ENCODE measurements around the gene RASSF9.

Gene RASSF9

DNA sequence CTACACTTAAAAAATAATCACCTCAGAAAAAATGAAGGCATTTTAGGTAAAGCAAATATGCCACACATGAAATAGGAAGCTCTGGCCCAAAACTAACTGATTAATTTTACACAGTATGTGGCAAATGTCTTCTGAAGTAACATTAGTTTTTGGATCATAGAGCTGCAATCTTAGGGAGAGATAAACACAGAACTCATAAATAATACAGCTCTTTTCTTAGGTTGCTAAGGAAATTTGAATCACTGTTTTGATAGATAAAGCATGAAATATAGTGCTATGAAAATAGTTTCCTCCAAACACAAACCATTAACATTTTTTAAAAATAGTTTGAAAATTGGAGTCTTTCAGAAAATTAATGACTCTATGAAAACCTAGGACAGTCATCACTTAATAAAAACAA lies 15.0 kb downstream of the RASSF9 start:
- no peak for DNase-seq (ENCODE audit: low spot score)

DNA sequence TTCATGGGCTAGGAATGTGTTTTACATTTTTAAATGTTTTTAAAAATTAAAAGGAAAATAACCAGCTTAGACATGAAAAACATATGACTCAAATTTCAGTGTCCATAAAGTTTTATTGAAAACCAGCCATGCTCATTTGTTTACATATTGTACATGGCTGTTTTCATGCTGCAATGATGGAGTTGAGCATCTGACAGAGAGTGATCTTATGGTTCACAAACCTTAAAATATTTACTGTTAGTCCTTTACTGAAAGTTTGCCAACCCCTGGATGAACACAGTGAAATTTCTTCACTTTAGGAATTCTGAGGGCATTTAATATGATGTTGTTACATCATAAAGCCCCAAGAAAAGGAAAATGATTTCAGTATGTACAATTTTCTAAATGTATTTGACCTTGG lies 16.1 kb downstream of the RASSF9 start:
- DNase-seq (ENCODE audit: low spot score): no peak

DNA sequence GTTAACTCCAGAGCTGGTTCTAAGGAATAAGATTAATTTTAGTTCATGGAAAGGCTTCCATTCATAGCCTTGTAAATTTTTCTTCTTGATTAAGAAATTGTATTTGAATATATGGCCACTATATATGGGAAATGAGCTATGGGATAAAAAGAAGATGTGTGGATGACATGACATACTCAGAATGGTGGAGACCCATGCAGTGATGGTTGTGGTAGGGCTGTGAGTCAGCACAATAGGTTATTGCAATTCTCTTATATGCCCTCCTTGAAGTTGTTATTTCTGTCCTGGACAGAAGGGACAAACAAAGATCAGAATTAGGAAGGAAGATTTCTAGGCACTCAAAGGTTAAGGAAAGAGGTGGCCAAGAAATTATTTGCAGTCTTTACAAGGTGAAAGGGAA lies 21.5 kb downstream of the RASSF9 start:
- no peak for DNase-seq (ENCODE audit: low spot score)

DNA sequence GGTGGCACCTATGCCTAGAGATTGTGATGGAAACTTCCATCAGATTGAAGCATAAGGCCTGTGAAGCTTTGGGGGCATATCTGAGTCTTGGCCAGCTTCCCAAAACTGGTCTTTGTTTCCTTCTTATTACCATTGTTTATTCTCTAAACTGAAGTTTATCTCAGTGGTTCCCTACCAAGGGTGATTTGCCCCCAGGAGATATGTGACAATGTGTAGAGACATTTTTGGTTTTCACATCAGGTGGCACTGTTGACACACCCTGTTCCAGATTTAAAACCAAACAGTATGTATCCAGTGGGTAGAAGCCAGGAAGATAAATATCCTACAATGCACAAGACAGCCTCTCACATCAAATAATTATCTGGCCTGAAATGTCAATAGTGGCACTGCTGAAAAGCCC lies 22.1 kb downstream of the RASSF9 start:
- DNase-seq (ENCODE audit: low spot score): no peak

DNA sequence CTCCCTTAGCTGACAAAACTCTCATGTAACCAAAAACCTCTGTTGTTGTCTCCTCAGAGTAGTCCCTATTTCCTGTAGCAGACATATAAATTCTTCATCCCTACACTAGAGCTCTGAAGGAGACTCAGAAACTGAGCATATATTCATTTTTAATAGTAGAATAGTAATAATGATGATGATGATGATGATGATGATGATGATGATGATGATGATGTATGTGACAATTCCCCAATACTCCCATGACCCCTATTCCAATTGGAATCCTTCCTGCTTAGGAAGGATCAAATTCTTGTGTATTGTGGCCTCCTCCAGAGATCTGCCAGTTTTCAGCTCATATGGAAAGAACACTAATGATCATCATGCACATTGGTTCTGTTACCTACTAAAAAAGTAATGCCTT lies 26.7 kb downstream of the RASSF9 start:
- DNase-seq (ENCODE audit: low spot score): no peak

DNA sequence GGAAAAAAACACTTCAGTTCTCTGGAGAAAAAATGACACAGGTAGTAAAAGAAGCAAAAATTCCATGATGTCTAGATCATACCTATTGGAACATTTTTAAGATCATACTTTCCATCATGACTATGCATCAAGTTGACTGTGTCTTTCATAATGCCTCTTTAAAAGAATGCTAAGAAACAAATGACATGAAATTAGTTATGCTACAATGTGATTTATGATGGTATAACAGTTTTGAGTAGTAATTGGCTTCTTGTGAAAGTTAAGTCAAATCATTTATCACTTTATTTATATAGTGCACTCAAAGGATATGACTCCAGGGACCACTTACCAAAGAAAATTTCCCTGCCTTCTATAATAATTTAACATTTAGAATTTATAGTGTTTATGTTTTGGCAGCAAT lies 28.5 kb downstream of the RASSF9 start:
- no peak for DNase-seq (ENCODE audit: low spot score)

DNA sequence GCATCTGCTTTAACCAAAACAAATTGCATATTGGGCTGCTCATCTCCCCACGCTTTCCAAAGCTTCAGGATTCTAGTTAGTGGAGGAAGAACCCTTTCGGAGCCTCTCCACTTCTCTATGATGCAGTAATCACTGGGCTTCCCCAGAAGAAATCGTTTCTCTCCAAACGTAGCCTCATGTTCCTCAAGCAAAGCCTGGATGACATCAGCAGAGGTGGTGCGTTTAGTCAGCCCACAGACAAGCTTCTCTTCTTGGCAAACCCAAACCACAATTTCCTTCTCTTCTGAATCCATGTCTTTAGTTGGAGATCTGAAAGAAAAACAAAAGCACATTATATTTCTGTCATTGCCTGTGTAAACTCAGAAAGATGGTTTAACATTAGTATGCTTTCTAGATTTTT lies 30.6 kb downstream of the RASSF9 start:
- DNase-seq (ENCODE audit: low spot score): no peak

DNA sequence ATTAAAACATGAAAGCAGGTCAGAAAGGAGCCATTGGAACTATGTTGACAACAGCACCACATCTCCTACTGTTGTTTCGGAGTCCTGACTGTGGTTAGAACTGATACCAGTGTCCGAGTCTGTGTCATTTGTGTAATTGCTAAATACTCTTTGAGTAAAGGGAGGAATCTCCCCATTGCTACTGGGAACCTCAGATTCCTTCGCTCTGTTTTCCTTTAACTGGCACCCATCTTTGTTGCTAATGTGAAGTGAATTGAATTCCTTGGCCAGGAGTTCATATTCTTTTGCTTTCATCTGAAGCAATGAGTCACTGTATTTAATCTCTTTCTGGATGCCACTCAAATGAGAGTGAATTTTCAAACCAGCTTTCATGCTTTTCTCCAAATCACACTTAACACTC lies 31.5 kb downstream of the RASSF9 start:
- DNase-seq (ENCODE audit: low spot score): peak; percentile 20

DNA sequence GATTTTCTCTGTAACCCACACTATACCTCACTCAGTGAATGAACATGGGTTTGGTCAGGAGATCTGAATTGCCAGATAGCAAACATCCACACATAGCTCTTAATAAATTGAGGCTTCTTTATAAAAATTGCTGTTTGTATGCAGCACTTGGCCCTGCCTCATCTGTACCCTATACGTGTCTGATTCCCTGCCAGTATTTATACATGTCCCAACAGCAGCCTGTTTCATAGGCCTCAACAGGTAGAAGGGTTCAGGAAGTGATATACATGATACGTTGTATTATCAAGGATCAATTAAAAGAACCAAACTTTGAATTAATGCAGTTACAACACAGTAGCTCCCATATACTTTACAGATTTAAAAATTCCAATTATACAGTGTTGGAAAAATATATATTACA lies 32.3 kb downstream of the RASSF9 start:
- DNase-seq (ENCODE audit: low spot score): no peak

DNA sequence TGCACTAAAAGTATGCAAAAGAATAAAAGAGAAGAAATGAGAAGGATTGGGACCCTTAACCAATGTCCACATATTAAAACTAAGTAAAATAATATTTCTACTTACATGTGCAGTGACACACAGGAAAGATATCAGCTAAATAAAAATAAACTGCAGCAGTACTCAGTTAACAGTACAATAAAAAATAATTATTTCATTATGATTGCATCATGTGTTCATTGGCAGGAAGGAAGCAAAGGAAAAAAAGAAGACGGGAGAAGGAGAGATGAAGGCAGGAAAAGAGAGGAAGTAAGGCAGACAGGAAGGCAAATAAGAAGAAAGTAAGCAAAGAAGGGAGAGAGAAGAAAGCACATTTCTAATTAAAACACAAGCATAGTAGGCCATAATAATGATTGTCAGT lies 33.0 kb downstream of the RASSF9 start:
- no peak for DNase-seq (ENCODE audit: low spot score)

DNA sequence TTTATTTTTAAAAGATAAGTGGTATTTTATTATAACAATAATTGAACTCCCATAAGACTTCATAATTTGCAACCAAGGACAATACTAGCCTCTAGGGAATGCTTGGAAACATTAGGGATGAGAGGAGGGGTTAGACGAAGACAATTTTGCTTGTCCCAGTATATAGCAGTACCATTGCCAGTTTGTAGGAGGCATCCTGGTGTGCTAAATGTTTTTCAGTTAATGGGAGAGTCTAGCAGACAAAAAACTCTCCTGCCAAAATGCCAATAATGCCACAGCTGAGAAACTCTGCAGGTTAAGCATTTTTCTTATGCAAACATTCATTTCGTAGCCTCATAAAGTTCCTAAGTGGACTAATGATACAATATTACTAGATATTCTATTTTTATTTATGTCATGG lies 38.1 kb downstream of the RASSF9 start:
- no peak for DNase-seq (ENCODE audit: low spot score)

DNA sequence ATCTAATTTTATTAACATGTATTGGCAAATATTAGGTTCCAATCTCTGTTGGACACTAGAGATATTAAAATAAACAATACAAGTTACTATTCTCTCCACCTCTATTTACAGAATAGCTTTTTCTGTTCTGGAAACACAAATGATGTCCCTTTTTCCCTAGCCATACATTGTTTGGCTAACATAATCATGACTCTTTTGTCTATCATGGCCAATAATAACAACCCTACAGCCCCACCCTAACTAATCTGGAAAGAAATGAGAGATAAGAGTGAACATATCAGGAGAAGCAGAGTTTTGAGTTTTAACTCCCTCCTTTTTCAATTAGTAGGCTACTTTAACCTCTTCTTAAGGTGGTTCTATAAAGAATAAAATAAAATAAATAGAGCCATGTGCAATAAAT lies 40.2 kb downstream of the RASSF9 start:
- no peak for DNase-seq (ENCODE audit: low spot score)

DNA sequence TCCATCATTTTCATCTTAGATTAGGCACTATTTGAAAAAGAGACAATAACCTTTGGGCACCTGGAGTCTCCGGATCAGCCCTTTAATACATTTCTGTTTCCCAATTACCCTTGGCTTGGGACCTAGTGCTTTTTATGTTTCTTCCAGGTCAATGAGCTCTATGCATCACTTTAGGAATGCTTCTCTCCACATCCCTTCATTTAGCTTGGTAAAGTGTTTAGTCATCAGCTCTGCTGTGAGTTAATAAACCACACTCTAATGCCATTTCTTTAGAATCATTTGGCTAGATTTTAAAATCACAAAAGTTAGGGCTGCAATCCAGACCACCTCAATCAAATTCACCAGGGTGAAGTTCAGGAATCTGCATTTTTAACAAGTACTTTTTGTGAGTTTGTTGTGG lies 41.7 kb downstream of the RASSF9 start:
- no peak for DNase-seq (ENCODE audit: low spot score)

DNA sequence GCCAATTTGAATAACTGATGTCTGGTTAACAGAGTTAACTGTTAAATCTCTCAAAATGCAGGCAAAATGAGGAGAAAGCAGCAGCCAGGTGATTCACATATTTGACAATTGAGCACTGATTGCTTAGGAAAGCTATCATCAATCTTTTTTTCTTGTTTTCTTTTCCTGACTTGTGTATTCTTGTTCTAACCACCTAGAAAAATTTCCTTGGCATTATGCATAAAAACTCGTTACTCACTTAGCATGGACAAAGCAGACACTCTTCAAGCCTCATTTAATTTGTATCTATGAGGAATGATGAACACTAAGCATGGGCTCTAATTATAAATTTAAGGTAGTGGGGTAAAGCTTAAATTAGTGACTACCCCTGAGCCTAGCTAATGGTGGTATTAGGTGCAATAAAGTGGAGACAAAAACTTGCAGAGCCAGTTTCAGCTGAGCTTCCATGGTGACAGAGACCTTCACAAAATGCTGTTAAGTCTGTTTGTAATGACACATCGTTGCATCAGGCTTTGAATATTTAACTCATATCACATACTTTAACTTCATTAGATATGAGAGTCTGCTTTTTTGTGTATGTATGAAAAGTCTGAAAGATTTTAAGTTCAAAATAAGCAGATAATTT lies 52.0 kb downstream of the RASSF9 start:
- DNase-seq (ENCODE audit: low spot score): no peak

DNA sequence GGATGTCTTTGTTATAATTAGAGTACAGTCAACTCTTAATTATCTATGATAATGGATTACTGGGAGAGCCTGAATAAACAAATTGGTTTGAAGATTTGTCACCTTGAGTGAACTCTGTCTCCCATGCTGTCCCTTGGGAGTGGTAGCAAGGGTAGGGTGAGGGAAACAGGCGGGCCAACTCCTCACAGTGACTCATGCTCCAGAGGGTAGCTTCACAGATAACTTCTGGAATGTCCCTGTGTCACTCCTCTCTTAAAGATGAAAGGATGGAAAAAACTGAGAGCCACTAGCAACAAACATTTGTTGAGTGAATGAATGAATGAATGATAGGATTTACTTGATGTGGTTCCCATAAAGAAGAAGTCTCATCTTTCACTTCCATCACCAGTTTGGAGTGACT lies 53.5 kb downstream of the RASSF9 start:
- no peak for DNase-seq (ENCODE audit: low spot score)

DNA sequence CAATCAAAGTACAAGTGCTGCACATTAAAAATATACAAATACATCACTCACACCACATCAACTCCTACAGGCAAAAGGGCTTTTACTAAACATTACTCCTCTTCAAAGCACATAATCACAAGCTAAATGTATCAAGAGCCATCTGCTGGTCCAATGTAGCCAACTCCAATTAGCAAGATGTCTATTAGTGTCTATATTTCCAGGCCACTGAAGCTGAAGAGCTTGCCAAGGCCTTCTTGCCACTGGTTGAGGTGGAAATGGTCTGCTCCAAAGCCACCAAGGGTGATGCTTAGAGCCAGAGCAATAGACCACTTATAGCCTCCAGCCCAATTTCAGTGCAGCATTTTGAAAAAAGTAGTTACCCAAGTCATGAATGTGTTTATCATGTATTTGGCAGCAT lies 54.4 kb downstream of the RASSF9 start:
- DNase-seq (ENCODE audit: low spot score): no peak

DNA sequence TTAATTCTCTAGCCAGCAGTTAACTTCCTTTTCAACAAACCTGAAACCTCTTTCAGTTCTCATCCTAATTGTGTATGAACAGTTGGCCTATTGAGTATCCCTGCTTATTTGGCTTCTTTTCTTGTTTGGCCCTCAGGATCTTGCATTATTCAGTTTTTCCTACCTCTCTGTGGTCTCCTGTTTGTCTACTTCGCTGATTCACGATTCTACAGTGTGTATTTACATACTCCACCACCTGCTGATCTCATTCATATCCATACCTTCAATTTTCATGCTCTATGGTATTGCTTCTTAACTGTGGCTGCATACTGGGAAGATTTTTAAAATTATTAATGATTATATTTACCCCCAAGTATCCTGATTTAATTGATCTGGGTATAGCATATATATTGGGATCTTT lies 56.4 kb downstream of the RASSF9 start:
- DNase-seq (ENCODE audit: low spot score): no peak

DNA sequence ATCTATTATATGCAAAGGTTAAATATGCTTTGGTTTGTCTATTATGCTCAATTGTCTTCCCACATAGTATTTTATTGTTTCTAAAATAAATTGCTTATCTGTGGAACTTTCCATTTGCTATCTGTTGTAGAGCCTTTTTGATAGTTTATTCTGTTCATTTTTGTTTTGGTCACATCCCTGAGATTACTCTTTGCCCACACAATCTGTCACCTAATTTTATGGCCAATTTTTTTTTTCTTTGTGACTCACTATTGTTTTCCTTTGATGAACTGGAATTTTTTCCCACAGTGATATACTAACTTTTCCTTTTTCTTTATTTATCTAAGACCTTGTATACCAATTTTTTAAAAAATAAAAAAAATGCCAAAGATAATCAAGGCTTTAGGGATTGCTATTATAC lies 61.1 kb downstream of the RASSF9 start:
- DNase-seq (ENCODE audit: low spot score): no peak

DNA sequence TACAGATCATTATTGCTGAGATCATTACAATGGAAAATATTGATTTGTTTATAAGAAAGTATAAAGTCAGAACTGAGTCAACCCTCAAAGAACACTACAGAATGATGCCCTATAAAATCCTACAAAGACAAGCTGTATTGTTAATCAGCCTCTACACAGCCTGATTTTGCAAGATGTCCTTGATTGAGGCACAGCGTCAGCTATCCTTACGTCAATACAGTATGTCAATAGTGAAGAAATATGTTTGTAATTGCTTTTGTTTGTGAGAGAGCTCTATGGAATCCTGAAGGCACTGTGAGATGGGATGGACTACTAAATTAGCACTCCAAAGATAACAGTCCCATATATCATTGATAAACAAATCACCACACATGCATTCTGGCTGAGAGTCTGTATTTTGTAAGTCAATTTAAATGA lies 70.7 kb downstream of the RASSF9 start:
- DNase-seq (ENCODE audit: low spot score): no peak

DNA sequence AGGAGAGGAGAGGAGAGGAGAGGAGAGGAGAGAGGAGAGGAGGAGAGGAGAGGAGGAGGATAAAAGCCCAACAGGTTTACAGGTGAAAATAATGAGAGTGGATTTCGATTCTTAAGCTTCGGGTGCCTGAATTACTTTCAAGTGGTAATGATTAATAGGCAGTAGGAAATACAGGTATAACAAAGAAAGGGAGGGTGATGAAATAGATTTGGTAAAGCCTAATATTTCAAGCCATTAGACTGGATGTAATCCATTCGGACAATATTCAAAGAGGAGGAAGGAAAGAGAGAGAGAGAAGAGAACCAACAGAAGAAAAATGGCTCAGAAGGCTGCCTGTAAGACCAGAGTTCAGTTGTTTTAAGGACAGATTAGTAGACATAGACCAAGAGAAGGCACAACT lies 76.6 kb downstream of the RASSF9 start:
- no peak for DNase-seq (ENCODE audit: low spot score)

DNA sequence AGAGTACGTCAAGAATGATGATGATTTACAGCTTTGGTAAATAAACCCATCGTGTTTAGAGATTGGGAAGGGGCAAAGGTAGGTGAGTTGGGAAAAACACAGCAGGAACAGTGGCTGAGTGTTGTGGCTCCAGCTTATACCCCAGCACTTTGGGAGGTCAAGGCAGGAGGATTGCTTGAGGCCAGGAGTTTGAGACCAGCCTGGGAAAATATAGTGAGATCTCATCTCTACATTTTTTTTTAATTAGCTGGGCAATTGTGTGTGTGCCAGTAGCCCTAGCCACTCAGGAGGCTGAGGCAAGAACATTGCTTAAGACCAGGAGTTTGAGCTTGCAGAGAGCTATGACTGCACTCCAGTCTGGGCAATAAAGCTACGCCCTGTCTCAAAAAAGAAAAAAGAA lies 77.1 kb downstream of the RASSF9 start:
- no peak for DNase-seq (ENCODE audit: low spot score)

DNA sequence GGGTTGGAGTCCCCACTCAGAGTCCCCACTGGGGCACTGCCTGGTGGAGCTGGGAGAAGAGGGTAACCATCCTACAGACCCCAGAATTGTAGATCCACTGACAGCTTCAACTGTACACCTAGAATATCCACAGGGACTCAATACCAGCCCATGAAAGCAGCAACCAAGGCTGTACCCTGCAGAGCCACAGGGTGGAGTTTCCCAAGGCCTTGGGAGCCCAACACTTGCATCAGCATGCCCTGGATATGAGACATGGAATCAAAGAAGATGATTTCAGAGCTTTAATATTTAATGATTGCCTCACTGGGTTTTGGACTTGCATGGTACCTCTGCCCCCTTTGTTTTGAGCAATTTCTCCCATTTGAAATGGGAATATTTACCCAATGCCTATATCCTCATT lies 80.4 kb downstream of the RASSF9 start:
- no peak for DNase-seq (ENCODE audit: low spot score)

Measured in COLO829 (cell line).